Vagina (tissue), 2 donors: ENCODE measurements around the gene STC2. TPM values are rescaled to one million over a fixed set of nuclear protein-coding genes. Genes with fewer than 3 reads are reported as not detected.
A peak's percentile ranks its signal among the peaks of the same experiment; 100 is the strongest.

Experiments used
- DNase-seq, 2 donors: peaks; one replicate each; pipeline ENCODE4 v3.0.0-alpha.2; 2017; ENCODE audit errors: extremely low spot score in 2 of 2
- H3K27ac ChIP-seq: fragments of 200-600 bp; sonication (generic); one replicate; pipeline ENCODE4 v1.5.1; 2019
- H3K27me3 ChIP-seq: fragments of 200-600 bp; sonication (generic); one replicate; pipeline ENCODE4 v1.5.1; 2019
- H3K36me3 ChIP-seq, 2 donors: fragments of 200-600 bp; sonication (generic); one replicate each; pipeline ENCODE4 v1.5.1; 2017 to 2019
- H3K4me1 ChIP-seq: fragments of 200-600 bp; sonication (generic); one replicate; pipeline ENCODE4 v1.5.1; 2019
- H3K4me3 ChIP-seq, 2 donors: fragments of 200-600 bp; sonication (generic); 1 replicate in 1 of 2; 2 replicates in 1 of 2; pipeline ENCODE4 v1.5.1; 2016 to 2019
- H3K9me3 ChIP-seq: fragments of 200-600 bp; sonication (generic); one replicate; pipeline ENCODE4 v1.5.1; 2019
- POLR2A ChIP-seq, 2 donors: fragments of 450-650 bp; IDR thresholded peaks; one replicate each; pipeline ENCODE4 v1.6.1; 2017; ENCODE audit warnings: antibody characterized with exemption in 2 of 2, mild to moderate bottlenecking in 2 of 2, moderate library complexity in 2 of 2
- POLR2AphosphoS5 ChIP-seq, 2 donors: sonication (generic); formaldehyde crosslinking; IDR thresholded peaks; one replicate each; pipeline ENCODE4 v1.9.0; 2017; ENCODE audit warnings: antibody characterized with exemption in 2 of 2, mild to moderate bottlenecking in 2 of 2, low read depth in 1 of 2; ENCODE audit not compliant: insufficient read depth in 1 of 2
- intact Hi-C: fragments of 100-400 bp; cut with DNase I; formaldehyde crosslinking; loops from one replicate; pipeline ENCODE4 v1.15.1; 2023
- total RNA-seq: library from RNA; depleted of rRNA; stranded (reverse); fragments of >200 nt; gene quantifications from one replicate; pipeline ENCODE4 v1.2.3, GENCODE V29; 2016
- TF ChIP-seq, protein P1 (sequence below), 3 experiments: fragments of 450-650 bp in 2 of 3; fragments of 200-600 bp in 1 of 3; sonication (generic) in 1 of 3; IDR thresholded peaks; one replicate each; pipeline ENCODE4 v1.5.1; 2017 to 2019; ENCODE audit warnings: antibody characterized with exemption in 3 of 3, mild to moderate bottlenecking in 2 of 3, moderate library complexity in 2 of 3

The STC2 gene
- total RNA-seq, 1 donor from 2014 or later: 2.9 TPM

DNA sequence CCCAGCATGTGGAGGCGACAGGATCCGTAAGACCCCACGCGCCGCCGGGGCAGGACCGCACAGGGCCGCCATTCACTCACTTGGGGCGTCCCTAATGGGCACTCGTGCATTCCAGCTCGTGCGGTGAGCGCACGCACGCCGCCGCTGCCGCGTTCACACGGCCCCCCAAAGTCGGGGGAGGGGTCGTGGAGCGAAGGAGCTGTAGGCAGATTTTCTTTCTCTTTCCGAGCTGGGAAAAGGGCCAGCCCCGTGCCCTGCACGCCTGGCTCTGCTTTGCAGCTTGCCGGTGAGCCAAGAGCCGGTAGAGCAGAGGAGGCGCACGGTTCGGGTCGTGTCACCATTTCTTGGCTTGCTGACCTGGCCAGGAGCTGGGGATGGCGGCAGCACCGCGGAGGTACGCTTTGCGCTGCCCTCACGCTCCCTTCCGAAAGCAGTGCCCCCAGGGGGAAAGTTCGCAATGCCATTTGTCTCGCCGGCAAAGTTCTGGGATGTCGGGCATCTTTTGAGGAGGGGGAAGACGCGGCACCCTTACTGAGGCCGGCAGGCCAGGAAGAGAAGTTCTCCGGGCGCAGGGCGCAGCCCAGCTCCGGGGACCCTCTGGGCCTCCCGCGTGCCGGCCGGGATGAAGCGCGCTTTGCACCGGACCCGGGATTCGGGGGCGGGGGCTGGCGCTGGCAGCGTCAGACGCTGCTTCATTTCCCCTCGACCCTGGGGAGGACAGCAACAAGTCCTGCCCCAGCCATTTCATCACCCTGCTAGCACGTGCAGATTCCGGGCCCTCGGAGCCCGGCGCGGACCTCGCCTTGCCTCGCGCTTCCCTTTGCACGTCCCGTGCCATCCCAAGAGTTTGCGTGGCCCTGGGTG is 898 bp downstream of the STC2 start:
- Histone ChIP-seq H3K36me3 (no peaks in the 10 kb centered on the region), H3K4me1 (peaks cover 50% of the 10 kb centered on the region), H3K27me3 (peaks cover 5% of the 10 kb centered on the region), H3K27ac (no peak overlapping the region), H3K4me3 (peak overlapping the region; percentile 37 to 47), H3K9me3 (no peaks in the 10 kb centered on the region)
- intact Hi-C loops: no loop called here
- TF ChIP-seq POLR2AphosphoS5 (IDR thresholded peaks at IDR 0.05; ENCODE audit: insufficient read depth in 1 of 2, low read depth in 1 of 2): no peak
- no peak for TF ChIP-seq POLR2A (IDR thresholded peaks at IDR 0.05)
- TF ChIP-seq, protein P1, sequence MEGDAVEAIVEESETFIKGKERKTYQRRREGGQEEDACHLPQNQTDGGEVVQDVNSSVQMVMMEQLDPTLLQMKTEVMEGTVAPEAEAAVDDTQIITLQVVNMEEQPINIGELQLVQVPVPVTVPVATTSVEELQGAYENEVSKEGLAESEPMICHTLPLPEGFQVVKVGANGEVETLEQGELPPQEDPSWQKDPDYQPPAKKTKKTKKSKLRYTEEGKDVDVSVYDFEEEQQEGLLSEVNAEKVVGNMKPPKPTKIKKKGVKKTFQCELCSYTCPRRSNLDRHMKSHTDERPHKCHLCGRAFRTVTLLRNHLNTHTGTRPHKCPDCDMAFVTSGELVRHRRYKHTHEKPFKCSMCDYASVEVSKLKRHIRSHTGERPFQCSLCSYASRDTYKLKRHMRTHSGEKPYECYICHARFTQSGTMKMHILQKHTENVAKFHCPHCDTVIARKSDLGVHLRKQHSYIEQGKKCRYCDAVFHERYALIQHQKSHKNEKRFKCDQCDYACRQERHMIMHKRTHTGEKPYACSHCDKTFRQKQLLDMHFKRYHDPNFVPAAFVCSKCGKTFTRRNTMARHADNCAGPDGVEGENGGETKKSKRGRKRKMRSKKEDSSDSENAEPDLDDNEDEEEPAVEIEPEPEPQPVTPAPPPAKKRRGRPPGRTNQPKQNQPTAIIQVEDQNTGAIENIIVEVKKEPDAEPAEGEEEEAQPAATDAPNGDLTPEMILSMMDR (IDR thresholded peaks at IDR 0.05): no peak
- no peak for DNase-seq

DNA sequence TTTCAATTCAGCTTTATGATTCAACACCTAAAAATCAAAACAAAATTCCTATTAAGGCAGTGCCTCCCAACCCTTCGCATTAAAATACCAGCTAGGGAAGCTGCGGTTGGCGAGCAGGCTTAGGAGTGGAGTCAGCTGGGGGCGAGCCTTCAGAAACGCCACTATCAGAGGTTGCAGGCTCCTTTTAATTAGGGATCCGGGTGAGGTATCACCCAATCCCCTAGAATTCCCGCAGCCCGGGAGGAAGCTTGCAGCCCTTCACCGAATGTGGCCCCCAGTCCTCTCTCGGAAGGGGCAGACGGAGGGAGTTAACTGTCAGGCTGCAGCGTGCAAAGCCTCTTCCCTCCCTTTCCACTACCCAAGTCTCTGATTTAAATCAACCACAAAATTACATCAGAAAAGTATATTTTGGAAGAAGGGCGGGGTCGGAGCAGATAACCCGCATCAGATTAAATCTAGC is 1.7 kb downstream of the STC2 start:
- no peak overlapping the region for H3K27ac ChIP-seq

DNA sequence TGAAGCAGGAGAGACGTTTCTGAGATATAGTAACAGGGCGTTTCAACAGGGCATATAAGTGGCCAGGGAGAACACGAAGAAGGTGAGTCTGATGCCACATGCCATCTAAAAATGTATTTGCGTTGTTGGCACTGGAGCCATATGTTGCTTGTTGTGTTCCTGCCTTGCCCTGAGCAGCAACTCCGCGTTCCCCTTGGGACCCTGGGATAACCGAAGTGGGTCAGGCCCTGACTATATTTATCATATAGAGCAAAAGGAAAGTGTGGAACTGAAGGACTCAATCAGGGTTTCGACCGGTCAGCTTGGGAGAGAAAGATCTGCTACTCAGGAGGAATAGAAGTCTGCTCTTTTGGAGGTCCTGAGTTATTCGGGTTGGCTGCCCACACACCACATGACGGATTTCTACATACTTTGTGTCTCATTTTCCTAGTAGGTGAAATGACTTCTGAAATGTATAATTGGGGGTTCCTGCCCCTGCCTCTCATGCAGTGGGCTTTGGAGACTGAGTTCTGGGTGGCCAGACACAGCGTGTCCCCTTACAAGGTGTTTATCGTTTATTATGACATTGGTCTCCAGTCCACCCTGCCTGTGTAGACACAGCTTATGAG is 3.0 kb downstream of the STC2 start:
- no peak for TF ChIP-seq POLR2A (IDR thresholded peaks at IDR 0.05)
- TF ChIP-seq, protein P1 (IDR thresholded peaks at IDR 0.05): no peak
- TF ChIP-seq POLR2AphosphoS5 (IDR thresholded peaks at IDR 0.05; ENCODE audit: insufficient read depth in 1 of 2, low read depth in 1 of 2): no peak
- no peak for DNase-seq
- intact Hi-C loops: no loop called here
- no peak overlapping the region for H3K27ac ChIP-seq
- no peaks in the 10 kb centered on the region for H3K36me3 ChIP-seq
- H3K4me3 ChIP-seq: no peak overlapping the region
- no peaks in the 10 kb centered on the region for H3K9me3 ChIP-seq
- H3K27me3 ChIP-seq: peaks cover 5% of the 10 kb centered on the region
- peaks cover 58% of the 10 kb centered on the region for H3K4me1 ChIP-seq

More for the DNA sequence above, 1.7 kb downstream of the STC2 start:
- H3K4me3 ChIP-seq: peak overlapping the region; percentile 37 to 47
- H3K36me3 ChIP-seq: no peaks in the 10 kb centered on the region
- H3K9me3 ChIP-seq: no peaks in the 10 kb centered on the region
- H3K4me1 ChIP-seq: peaks cover 50% of the 10 kb centered on the region
- peaks cover 5% of the 10 kb centered on the region for H3K27me3 ChIP-seq
- TF ChIP-seq POLR2AphosphoS5 (IDR thresholded peaks at IDR 0.05; ENCODE audit: insufficient read depth in 1 of 2, low read depth in 1 of 2): no peak
- no peak for TF ChIP-seq POLR2A (IDR thresholded peaks at IDR 0.05)
- TF ChIP-seq, protein P1 (IDR thresholded peaks at IDR 0.05): no peak
- intact Hi-C loops: no loop called here
- no peak for DNase-seq

DNA sequence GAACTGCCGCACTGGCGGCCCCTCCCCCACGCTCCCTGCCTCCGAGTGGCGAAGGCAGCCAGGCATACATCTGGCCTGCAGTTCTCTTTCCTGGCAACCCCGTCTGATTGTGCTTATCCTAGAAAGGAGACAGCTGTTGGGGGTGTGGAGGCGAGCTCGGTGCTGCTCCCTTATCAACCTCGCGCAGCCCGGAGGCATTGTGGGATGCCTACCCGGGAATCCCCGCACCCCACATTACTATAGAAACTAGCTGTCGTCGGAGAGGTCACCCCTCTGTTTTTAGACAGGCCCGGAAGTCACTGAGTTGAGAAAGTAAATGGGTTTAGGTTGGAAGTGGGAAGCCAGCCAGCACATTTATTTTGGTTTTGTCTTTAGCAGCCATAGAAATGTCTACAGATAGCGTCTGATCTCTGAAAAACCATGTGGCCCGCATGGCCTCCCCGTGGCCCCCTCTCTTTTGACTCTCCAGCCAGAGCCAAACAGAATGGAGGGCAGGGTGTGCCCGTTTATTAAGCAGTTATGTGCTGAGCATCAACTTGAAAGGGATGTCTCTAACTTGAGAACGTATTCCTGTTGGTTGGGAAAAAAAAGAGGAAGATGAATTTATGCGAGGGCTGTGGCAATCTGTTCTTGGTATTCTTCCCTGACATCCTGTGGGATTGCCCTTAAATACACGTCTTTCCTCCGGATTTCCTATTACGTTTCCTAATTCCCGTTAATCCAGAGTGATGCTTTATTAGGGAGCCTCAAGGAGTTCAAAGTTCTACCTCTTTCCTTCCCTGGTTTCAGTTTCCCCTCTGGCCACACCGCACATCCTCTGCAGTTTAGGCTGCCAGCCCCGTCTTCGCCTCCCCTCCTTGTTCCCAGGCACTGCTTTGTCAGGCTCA is 3.9 kb downstream of the STC2 start:
- intact Hi-C loops: no loop called here
- Histone ChIP-seq H3K27ac (peak overlapping the region; percentile 50), H3K27me3 (peaks cover 5% of the 10 kb centered on the region), H3K36me3 (no peaks in the 10 kb centered on the region), H3K9me3 (no peaks in the 10 kb centered on the region), H3K4me1 (peaks cover 60% of the 10 kb centered on the region), H3K4me3 (peak overlapping the region in 1 of 2 donors; percentile 33)
- no peak for DNase-seq
- peak; percentile 23 to 49 for TF ChIP-seq POLR2AphosphoS5 (IDR thresholded peaks at IDR 0.05; ENCODE audit: insufficient read depth in 1 of 2, low read depth in 1 of 2)
- TF ChIP-seq POLR2A (IDR thresholded peaks at IDR 0.05): no peak

DNA sequence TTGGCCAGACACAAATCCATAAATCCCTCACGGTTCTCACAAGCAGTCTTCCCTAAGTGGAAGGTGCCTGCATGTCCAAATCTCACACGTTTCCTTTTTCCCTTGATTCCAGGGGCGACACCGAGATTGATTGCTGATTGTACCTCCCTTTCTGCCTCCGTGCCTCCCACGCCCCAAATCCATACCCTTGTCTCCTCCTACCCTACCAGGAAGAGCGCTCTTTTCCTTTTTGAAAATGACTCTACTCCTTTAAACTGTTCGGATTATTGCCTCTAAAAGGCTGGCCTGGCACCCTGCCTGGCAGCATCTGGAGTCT is 4.5 kb downstream of the STC2 start:
- H3K9me3 ChIP-seq: no peaks in the 10 kb centered on the region
- peaks cover 55% of the 10 kb centered on the region for H3K4me1 ChIP-seq
- H3K27me3 ChIP-seq: peaks cover 4% of the 10 kb centered on the region
- intact Hi-C loops: no loop called here
- H3K4me3 ChIP-seq: peak overlapping the region in 1 of 2 donors; percentile 33
- H3K36me3 ChIP-seq: no peaks in the 10 kb centered on the region
- no peak for TF ChIP-seq POLR2AphosphoS5 (IDR thresholded peaks at IDR 0.05; ENCODE audit: insufficient read depth in 1 of 2, low read depth in 1 of 2)
- TF ChIP-seq POLR2A (IDR thresholded peaks at IDR 0.05): no peak
- TF ChIP-seq, protein P1 (IDR thresholded peaks at IDR 0.05): no peak
- H3K27ac ChIP-seq: peak overlapping the region; percentile 50
- no peak for DNase-seq
